Measurements from ENCODE around the gene KLC3. TPM values are rescaled to one million over a fixed set of nuclear protein-coding genes. Genes with fewer than 3 reads are reported as not detected.
"Not testable (repeated sequence)": the region's sequence is repeated elsewhere in the genome, so short reads cannot be mapped to it uniquely, and the experiment has no call there.

KLC3 gene
- polyA plus RNA-seq (2012; ENCODE audit: insufficient read depth, insufficient read length), result not detected

DNA sequence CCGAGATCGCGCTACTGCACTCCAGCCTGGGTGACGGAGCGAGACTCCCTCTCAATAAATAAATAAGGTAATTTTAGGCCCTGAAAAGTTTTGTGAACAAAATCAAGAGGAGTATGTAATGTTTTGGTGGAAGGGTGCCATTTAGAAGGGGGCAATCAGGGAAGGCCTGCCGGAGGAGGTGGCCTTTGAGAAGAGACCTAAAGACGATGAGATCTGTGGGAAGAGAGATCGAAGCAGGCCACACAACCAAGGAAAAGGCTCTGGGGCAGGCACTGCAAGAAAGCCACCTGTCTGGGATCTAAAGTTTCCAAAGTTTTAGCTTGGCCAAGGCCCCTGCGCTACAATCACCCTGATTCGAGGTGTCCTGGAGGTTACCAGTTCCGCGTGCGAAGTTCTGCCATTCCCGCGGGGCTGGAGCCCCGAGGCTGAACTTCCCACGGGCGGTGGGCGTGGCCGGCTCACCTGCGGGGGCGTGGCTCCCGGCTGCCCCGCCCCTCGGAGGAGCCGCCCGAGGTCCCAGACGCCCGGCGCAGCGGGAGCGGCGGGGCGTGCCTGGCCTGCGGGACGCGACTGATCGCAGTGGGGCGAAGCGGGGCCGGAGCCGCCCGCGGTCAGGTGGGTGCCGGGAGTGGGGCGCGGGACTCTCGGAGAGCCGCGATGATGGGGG lies at the start of gene KLC3:
TSS of gene KLC3 (plus strand) at position 519 of the 667 bp plus-strand sequence. CDS start 4,792 bp downstream, outside the sequence.
- no peak within 1 kb of the TSS for H3K4me3 ChIP-seq (ENCODE audit: low read length)
- no peak for DNase-seq (ENCODE audit: low read depth, low spot score)

- H3K4me3 ChIP-seq (ENCODE audit: low read length), result no peak overlapping the region
- DNase-seq (ENCODE audit: low read depth, low spot score), result no peak
Measured at GRCh38 chr19:45291834-45292233, 48.7 kb upstream of the KLC3 start.

- H3K4me3 ChIP-seq (ENCODE audit: low read length), result no peak overlapping the region
- no peak for DNase-seq (ENCODE audit: low read depth, low spot score)
Measured at GRCh38 chr19:45293682-45294081, 46.9 kb upstream of the KLC3 start.

DNA sequence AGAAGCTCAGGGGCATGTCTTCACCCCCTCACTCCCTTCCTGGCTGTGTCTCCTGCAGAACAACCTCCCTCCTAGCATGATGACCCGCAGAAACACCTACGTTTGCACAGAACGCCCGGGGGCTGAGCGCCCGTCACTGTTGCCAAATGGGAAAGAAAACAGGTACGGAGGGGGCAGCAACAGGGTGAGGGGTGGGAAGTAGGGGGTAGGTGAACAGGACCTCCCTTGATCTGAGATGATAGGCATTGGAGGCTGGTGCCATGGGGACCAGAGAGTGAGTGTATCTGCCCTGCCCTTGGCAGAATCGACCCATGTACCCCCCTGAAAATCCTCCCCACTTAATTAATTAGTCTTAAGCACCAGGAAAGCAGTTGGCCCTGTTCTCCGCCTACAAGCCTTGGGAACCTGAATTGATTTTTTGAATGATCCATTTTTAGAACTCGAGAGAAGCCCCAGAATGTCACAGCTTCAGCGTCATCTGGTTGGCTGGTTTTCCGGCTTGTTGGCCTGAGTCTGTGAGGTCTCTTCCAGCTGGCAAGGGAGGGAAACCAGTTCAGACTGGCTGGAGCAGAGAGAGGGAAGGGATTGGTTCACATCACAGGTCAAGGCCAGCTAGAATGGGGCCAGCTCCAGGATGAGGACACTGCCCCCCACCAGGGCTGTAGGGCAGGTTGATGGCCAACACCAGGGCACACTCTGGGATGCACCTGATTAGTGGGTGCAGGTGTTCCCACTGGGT lies 46.1 kb upstream of the KLC3 start:
- H3K4me3 ChIP-seq (ENCODE audit: low read length), result no peak overlapping the region
- DNase-seq (ENCODE audit: low read depth, low spot score), result no peak

- H3K4me3 ChIP-seq (ENCODE audit: low read length), result no peak overlapping the region
- DNase-seq (ENCODE audit: low read depth, low spot score), result no peak
Measured at GRCh38 chr19:45295873-45296272, 44.7 kb upstream of the KLC3 start.

DNA sequence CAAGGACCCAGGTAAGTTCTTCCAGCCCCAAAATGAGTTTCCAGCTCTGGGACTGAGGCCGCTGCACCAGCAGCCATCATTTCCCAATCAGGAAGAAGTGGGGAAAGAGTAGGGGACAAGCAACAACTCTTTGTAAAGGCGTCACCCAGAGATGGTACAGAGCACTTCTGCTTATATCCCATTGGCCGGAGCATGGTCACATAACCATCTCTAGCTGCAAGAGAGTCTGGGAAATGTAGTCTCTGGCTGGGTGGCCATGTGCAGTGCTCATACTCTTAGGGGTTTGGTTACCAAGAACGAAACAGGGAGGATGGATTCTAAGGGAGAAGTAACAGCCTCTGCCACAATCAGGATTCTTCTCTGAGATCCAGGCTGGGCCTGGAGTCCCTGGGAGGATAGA lies 44.2 kb upstream of the KLC3 start:
- no peak for DNase-seq (ENCODE audit: low read depth, low spot score)
- H3K4me3 ChIP-seq (ENCODE audit: low read length), result no peak overlapping the region

DNA sequence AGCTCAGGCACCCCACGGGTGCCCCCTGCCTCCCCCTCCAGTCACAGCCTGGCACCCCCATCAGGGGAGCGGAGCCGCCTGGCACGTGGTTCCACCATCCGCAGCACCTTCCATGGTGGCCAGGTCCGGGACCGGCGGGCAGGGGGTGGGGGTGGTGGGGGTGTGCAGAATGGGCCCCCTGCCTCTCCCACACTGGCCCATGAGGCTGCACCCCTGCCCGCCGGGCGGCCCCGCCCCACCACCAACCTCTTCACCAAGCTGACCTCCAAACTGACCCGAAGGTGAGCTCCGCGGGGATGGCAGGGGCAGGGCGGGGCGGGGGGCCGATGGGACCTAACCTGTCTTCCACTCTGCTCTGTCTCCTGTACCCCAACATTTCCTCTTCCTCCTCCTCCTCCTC lies 42.9 kb upstream of the KLC3 start:
- no peak overlapping the region for H3K4me3 ChIP-seq (ENCODE audit: low read length)
- no peak for DNase-seq (ENCODE audit: low read depth, low spot score)

GRCh38 chr19:45298264-45298663 lies 42.3 kb upstream of the KLC3 start:
- no peak for DNase-seq (ENCODE audit: low read depth, low spot score)
- H3K4me3 ChIP-seq (ENCODE audit: low read length), result no peak overlapping the region

GRCh38 chr19:45299719-45300118 lies 40.8 kb upstream of the KLC3 start:
- H3K4me3 ChIP-seq (ENCODE audit: low read length), result no peak overlapping the region
- DNase-seq (ENCODE audit: low read depth, low spot score), result no peak

DNA sequence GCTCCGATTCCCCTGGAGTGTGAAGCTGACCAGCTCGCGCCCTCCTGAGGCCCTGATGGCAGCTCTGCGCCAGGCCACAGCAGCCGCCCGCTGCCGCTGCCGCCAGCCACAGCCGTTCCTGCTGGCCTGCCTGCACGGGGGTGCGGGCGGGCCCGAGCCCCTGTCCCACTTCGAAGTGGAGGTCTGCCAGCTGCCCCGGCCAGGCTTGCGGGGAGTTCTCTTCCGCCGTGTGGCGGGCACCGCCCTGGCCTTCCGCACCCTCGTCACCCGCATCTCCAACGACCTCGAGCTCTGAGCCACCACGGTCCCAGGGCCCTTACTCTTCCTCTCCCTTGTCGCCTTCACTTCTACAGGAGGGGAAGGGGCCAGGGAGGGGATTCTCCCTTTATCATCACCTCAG lies 38.1 kb upstream of the KLC3 start:
- DNase-seq (ENCODE audit: low read depth, low spot score), result no peak
- H3K4me3 ChIP-seq (ENCODE audit: low read length), result no peak overlapping the region

- no peak for DNase-seq (ENCODE audit: low read depth, low spot score)
- H3K4me3 ChIP-seq (ENCODE audit: low read length), result no peak overlapping the region
Measured at GRCh38 chr19:45303269-45304060, 37.1 kb upstream of the KLC3 start.

- no peak for DNase-seq (ENCODE audit: low read depth, low spot score)
Measured at GRCh38 chr19:45304141-45304926, 36.2 kb upstream of the KLC3 start.

GRCh38 chr19:45305007-45305406 lies 35.5 kb upstream of the KLC3 start:
- H3K4me3 ChIP-seq (ENCODE audit: low read length), result no peak overlapping the region
- no peak for DNase-seq (ENCODE audit: low read depth, low spot score)

More at GRCh38 chr19:45304141-45304926, 36.2 kb upstream of the KLC3 start:
- H3K4me3 ChIP-seq (ENCODE audit: low read length), result no peak overlapping the region

GRCh38 chr19:45305421-45305820 lies 35.1 kb upstream of the KLC3 start:
- no peak overlapping the region for H3K4me3 ChIP-seq (ENCODE audit: low read length)
- peak; percentile 42 for DNase-seq (ENCODE audit: low read depth, low spot score)

- DNase-seq (ENCODE audit: low read depth, low spot score), result no peak
Measured at GRCh38 chr19:45306040-45306439, 34.5 kb upstream of the KLC3 start.

DNA sequence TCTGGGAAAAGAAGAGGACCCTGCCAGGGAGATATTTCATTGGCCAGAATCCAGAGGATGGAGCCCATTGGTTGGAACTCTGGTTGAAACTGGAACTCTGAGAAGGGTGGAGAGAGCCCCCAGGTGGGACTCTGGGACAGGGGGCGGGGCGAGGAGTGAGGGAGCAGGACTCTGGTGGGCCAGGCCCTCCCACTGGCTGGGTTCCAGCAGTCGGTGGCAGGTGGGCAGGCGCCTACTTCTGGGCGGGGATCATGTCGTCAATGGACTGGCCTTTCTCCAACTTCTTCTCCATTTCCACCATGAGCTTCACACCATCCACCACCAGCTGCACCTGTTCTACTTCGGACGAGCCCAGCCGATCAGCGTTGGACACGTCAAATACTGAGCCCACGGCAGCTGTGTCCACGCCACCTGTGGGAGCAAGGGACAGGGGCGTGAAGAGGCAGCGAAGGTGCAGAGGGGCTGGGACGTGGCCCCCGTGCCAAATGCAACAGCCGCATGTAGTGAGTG lies 34.0 kb upstream of the KLC3 start:
- H3K4me3 ChIP-seq (ENCODE audit: low read length), result no peak overlapping the region
- DNase-seq (ENCODE audit: low read depth, low spot score), result no peak

More at GRCh38 chr19:45306040-45306439, 34.5 kb upstream of the KLC3 start:
- no peak overlapping the region for H3K4me3 ChIP-seq (ENCODE audit: low read length)

DNA sequence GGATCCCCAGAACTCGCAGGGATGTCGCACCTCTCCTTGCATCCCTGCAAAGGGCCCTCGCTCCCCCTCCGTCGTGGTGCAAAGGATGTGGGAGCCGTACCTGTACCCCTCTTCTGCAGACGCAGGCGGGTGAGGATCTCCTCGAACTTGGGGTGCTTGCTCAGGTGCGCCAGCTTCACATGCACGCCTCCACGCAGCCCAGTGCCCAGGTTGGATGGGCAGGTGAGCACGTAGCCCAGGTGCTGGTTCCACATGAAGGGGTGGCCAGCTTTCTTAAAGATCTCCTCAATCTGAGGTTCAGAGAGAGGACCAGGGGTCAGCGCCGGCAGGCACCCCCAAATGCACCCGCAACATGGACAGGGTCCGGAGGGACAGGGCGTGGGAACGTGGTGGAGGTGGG lies 33.2 kb upstream of the KLC3 start:
- DNase-seq (ENCODE audit: low read depth, low spot score), result no peak
- H3K4me3 ChIP-seq (ENCODE audit: low read length), result no peak overlapping the region

DNA sequence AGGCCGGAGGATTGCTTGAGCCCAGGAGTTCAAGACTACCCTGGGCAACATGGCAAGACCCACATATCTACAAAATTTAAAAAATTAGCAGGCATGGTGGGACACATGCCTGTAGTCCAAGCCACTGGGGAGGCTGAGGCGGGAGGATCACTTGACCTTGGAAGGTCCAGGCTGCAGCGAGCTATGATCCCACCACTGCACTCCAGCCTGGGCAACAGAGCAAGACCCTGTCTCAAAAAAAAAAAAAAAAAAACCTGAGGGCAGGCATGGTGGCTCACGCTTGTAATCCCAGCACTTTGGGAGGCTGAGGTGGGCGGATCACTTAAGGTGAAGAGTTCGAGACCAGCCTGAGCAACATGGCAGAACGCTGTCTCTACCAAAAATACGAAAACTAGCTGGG lies 31.2 kb upstream of the KLC3 start:
- not testable (repeated sequence) for H3K4me3 ChIP-seq (ENCODE audit: low read length); DNase-seq (ENCODE audit: low read depth, low spot score)

DNA sequence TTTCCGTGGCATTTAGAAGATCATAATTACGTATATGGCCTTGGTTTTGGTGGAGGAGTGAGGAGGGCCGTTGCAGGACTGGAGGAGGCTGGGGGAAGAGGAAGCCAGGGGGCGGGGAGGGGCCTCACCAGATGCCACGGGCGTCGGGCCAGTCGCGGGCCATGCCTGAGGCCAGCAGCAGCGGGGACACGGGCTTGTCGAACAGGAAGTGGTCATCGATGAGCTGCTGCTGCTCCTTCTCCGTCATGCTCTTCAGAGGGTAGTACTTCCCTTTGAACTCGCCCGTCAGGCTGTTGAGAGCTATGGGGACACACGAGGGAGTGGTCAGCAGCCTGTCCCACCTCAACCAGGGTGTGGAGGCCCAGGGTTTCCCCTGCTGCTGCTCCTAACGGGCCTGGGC lies 28.9 kb upstream of the KLC3 start:
- no peak overlapping the region for H3K4me3 ChIP-seq (ENCODE audit: low read length)
- DNase-seq (ENCODE audit: low read depth, low spot score), result no peak
